HG03469 (cell line): ENCODE measurements around the gene SRRT.
"Not testable (repeated sequence)": the region's sequence is repeated elsewhere in the genome, so short reads cannot be mapped to it uniquely, and the experiment has no call there.

Experiments used
- ATAC-seq: cut with Tn5 transposase; IDR thresholded peaks from one replicate; pipeline ENCODE4 v1.9.1; 2021; ENCODE audit warnings: mild to moderate bottlenecking, moderate library complexity, moderate number of reproducible peaks; ENCODE audit not compliant: unreplicated experiment

Gene SRRT

GRCh38 chr7:100893910-100894721 lies 19.2 kb downstream of the SRRT start:
- no peak for ATAC-seq

GRCh38 chr7:100894860-100895700 lies 20.2 kb downstream of the SRRT start:
- ATAC-seq: no peak

GRCh38 chr7:100895701-100895955 lies 20.7 kb downstream of the SRRT start, which contains the start of gene ACHE:
TSS of gene ACHE (minus strand) at chr7:100895888. CDS start at chr7:100894232, 1,656 bp downstream.
- no peak for ATAC-seq

- no peak for ATAC-seq
These were observed 21.2 kb downstream of the SRRT start for GRCh38 chr7:100895956-100896731.

GRCh38 chr7:100896732-100897608 lies 22.1 kb downstream of the SRRT start:
- no peak for ATAC-seq

GRCh38 chr7:100897772-100898454 lies 23.0 kb downstream of the SRRT start:
- no peak for ATAC-seq

- ATAC-seq: no peak
These were observed 24.5 kb downstream of the SRRT start for GRCh38 chr7:100899432-100899831.

GRCh38 chr7:100900978-100901377 lies 26.1 kb downstream of the SRRT start:
- ATAC-seq: no peak

- ATAC-seq: no peak
These were observed 27.0 kb downstream of the SRRT start for GRCh38 chr7:100901921-100902332.

- no peak for ATAC-seq
These were observed 27.7 kb downstream of the SRRT start for GRCh38 chr7:100902638-100903037.

GRCh38 chr7:100908512-100908911 lies 33.6 kb downstream of the SRRT start:
- no peak for ATAC-seq

GRCh38 chr7:100910443-100910842 lies 35.5 kb downstream of the SRRT start:
- not testable (repeated sequence) for ATAC-seq

GRCh38 chr7:100911484-100911883 lies 36.6 kb downstream of the SRRT start:
- no peak for ATAC-seq

GRCh38 chr7:100914208-100914878 lies 39.4 kb downstream of the SRRT start:
- ATAC-seq: no peak

- ATAC-seq: no peak
These were observed 40.1 kb downstream of the SRRT start for GRCh38 chr7:100914879-100915447.

GRCh38 chr7:100919335-100919734 lies 44.4 kb downstream of the SRRT start:
- ATAC-seq: not testable (repeated sequence)

GRCh38 chr7:100919779-100920437 lies 45.0 kb downstream of the SRRT start:
- not testable (repeated sequence) for ATAC-seq

- no peak for ATAC-seq
These were observed 46.1 kb downstream of the SRRT start for GRCh38 chr7:100921039-100921438.
